Measurements from ENCODE around the gene RNF220.

RNF220 gene

DNA sequence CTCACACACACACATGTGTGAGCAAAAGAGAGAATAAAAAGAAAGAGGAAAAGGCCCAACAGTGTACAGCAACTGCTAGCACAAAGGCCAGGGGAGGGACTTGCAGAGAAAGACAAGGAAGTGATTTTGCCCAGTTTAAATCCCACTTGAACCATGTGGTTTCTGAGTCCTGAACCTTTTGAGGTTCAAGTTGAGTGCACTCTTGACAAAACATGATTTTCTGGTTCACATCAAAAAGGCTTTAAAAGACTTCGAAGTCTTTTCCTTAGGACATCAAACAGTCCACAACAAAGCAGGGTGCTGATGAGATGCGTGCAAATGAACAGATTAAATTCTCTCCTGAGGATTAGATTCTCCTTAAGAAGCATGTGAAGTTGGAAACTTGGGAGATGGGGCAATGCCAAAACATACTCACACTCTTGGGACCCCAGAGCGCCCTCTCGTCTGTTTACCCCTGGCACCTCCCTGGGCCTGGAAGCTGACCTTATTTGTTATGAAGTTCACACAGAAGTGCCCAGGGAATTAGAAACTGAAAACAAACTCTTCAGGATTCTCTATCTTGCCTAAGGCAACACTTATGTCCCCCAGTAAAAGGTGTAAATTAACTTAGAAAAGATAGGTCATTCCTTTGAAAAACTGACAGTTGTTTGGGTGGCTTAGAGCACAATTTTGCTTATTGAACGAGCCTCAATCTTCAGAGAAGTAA is 31.5 kb downstream of the RNF220 start:
- no peak for ATAC-seq

- ATAC-seq: no peak
Measured at GRCh38 chr1:44437107-44437716, 32.2 kb downstream of the RNF220 start.

DNA sequence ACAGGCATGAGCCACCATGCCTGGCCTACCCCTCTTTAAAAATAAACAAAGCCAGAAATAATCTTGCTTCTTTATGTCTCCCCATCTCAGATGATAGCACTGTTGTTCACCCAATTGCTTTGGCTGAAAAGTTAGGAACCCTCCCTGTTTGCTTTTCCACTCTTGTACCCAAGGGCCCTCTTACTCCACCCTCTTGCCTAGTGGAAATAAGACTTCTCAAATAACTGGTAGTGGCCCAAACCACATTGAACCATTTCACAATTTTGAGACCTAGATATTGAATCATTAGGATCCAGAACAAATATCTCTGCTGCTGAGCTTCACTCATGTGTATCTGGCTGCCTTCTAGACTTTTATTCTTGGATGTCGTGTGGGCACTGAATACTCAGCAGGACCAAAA is 37.7 kb downstream of the RNF220 start:
- ATAC-seq: no peak

- no peak for ATAC-seq
Measured at GRCh38 chr1:44447051-44447810, 42.2 kb downstream of the RNF220 start.

- ATAC-seq: no peak
Measured at GRCh38 chr1:44453798-44454349, 48.8 kb downstream of the RNF220 start.

DNA sequence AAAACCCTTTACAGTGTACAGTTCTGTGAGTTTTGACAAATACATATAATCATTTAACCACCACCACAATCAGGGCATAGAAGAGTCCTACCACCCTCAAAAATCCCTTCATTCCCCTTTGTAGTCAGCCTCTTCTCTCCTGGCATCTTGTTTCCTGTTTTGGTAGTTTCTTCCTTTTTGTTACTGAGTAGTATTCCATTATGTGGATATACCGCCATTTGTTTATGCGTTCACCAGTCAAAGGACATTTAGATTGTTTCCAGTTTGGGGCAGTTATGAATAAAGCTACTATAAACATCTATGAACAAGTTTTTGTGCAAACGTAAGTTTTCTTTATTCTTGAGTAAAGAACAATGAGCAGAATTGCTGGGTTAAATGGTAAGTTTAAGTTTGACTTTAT is 49.6 kb downstream of the RNF220 start:
- ATAC-seq: no peak

- ATAC-seq: no peak
Measured at GRCh38 chr1:44460107-44460882, 55.2 kb downstream of the RNF220 start.

DNA sequence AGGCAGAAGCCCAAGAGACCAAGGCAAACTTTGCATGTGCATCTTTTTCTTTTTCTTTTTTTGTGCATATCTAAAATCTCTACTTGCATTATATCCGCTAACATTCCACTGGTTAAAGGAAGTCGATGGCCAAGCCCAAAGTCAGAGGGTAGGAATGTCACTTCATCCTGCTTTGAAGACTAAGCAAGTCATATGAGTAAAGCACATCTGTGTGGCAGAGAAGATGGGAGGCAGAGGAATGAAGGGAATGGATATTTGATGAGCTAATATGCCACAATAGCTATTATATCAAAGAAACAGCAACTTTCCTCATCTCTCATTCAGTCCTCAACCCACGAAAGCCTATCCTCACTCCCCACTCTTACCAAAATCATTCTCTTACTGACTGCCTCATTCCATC is 59.3 kb downstream of the RNF220 start:
- no peak for ATAC-seq

GRCh38 chr1:44467566-44467965 is 62.5 kb downstream of the RNF220 start:
- no peak for ATAC-seq

GRCh38 chr1:44471911-44472453 is 66.9 kb downstream of the RNF220 start:
- ATAC-seq: no peak

DNA sequence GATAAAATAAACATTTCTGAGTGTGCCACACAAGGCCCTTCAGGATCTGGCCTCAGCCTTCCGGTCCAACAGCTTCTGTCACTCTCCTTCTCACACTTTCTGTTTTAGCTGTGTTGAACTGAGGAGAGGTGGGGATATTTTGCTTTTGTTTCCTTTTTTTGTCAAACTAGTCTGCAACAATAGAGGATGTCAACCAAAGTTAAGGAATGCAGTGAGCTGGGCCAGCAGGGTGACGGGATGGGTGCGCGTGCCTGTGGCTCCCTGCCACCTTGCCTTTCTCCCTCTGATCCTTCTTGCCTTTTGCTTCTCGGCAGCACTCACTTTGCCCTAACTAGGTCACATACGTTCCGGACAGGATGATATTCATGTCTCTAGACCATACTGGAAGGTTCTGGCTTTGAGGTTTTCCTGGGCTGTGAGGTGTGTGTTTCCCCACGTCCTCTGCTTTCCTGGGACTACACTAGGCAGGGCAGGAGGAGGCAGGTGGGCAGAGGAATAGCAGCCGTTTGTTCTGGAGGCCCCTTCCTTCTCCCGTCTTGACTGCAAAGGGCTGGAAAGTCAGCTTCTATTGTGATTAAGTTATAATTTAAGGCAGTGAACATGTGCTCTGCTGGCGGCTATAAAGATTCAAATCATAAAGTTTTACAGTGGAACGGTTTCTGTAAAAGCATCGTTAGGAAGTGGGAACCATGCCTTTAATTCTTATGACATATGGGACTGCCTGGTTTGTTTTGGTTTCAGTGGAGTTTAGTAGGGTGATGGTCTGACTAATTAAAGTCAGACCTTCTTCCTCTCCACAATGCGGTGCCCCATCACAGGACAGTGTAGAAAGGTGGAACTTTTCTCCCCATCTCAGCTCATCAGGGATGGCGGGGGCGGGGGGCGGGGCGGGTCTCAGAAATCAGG is 67.8 kb downstream of the RNF220 start:
- no peak for ATAC-seq

DNA sequence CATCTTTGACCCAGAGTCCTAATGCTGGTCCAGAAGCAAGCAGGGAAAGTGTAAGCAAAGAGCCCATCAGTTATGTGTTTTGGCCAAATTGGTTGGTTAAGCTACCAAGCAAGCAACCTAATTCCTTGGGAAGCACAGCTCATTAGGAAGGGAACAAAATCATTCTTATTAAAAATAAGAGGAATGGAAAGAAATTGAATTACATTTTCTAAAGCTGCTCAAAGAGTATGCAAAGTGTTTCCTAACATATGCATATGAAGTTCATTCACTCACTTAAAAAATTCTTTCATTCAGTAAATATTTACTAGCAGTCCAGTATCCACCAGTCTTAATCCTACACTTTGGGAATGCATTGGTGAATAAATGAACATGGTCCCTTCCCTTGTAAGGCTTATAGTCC is 71.8 kb downstream of the RNF220 start:
- no peak for ATAC-seq

- ATAC-seq: no peak
Measured at GRCh38 chr1:44481701-44482100, 76.6 kb downstream of the RNF220 start.

GRCh38 chr1:44483089-44483874 is 78.2 kb downstream of the RNF220 start:
- no peak for ATAC-seq

DNA sequence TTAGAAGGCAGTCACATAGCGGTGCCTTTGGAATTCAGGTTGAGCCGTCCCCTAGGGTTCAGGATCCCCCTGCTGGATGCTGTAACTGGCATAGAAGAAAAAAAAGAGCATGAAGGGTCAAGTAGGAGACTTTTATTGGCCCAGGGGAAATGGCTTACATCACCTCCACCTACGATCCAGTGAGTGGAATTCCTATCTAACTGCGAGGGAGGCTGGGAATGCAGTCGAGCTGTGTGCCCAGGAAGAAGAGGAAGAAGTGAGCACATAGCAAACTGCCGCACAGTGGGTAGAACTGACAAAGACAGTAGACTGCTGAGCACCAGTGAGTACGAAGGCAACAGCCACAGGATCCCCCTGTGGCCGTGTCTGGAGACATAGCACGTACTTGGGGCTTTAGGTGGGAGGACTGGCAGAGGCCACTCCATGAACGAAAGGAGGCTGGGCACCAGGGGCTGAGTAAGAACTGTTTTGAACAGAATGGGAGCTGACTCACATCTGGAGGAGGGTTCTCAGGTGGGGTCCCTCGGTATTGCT is 79.2 kb downstream of the RNF220 start:
- no peak for ATAC-seq

- ATAC-seq: peak; percentile 28 to 49
Measured at GRCh38 chr1:44485229-44485933, 80.3 kb downstream of the RNF220 start.

DNA sequence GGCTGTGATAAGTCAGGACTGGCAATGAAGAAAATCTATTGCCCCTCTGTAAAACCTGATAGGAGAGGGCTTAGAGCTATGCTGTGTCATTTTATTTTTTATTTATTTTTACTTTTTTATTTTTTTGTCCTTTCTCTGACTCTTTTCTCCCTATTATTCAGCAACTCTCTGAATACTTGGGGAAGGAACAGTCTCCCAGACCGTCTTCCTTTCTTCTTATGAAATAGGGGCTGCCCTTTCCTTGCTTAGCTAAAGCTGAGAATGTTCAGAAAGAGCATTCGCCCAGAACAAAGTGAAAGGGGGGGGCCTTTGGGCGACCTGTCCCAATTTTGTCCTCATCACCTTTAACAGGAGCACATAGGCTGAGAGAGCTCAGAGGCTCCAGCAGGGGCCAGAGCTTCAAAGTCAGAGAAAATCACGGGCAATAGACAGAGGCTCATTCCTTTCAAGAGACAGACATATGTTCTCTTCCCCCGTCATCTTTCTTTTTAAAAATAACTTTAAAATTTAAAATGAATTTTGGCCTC is 80.9 kb downstream of the RNF220 start:
- no peak for ATAC-seq

DNA sequence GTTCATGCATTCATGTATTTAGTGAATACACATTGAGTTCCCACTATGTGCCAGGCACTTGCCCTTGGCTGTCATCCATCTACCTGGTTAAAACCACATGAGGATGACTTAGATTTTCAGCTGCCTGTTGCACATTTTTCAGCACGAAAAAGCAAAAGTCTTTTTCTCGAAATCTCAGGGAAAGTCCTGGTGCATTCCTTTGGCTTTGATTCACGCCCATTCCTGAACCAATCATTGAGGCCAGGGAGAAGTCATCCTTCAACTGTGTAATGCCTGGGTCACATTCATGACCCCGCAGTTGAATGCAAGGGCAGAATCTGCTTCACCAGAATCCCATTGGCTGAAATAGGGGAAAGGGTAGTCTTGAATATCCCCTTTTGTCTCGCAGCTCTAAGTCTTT is 84.4 kb downstream of the RNF220 start:
- no peak for ATAC-seq

GRCh38 chr1:44496541-44497171 is 91.6 kb downstream of the RNF220 start:
- no peak for ATAC-seq
